Brain microvascular endothelial cell (primary cell): ENCODE measurements around the gene CIAO3.

Experiments
- DNase-seq: peaks from one replicate; pipeline ENCODE4 v3.0.0-alpha.2; 2020
- H3K27ac ChIP-seq: fragments of 250-450 bp; sonication (Bioruptor Pico); 2 replicates; pipeline ENCODE4 v1.5.1; 2020; ENCODE audit warnings: mild to moderate bottlenecking, moderate library complexity
- H3K27me3 ChIP-seq: fragments of 250-450 bp; sonication (Bioruptor Pico); replicated peaks from 2 replicates; pipeline ENCODE4 v1.5.1; 2020; ENCODE audit warnings: mild to moderate bottlenecking
- H3K36me3 ChIP-seq: fragments of 250-450 bp; sonication (Bioruptor Pico); replicated peaks from 2 replicates; pipeline ENCODE4 v1.5.1; 2020; ENCODE audit warnings: mild to moderate bottlenecking
- H3K4me3 ChIP-seq: 2 replicates; pipeline ENCODE4 v1.5.1; 2011; ENCODE audit warnings: low read depth, mild to moderate bottlenecking, control low read depth, low read length, moderate library complexity
- CTCF ChIP-seq: IDR thresholded peaks from 2 replicates; pipeline ENCODE4 v1.5.1; 2011; ENCODE audit warnings: low read depth, mild to moderate bottlenecking, moderate library complexity, low read length, control low read depth, inconsistent platforms; ENCODE audit errors: missing control alignments
- in situ Hi-C: cut with HindIII; loops from 2 replicates; pipeline ENCODE4 v1.10.0; 2017; ENCODE audit warnings: low sequenced_read_pairs, low pct_ligation_motif_present

CIAO3 gene

DNA sequence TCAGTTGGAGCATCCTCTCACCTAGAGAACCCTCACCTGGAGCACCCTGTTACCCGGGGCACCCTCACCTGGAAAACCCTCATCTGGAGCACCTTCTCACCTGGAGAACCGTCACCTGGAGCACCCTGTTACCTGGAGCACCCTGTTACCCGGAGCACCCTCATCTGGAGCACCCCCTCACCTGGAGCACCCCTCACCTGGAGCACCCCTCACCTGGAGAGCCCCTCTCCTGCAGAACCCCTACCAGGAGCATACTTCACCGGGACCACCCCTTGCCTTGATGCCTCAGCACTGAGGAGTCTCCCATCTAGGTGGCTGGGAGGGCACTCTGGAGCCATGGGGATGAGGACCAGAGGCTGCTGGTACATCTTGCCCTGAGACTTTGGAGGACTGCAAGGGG lies 31.8 kb downstream of the CIAO3 start:
- Histone ChIP-seq H3K36me3 (no peaks in the 10 kb centered on the region), H3K27ac (no peak overlapping the region), H3K4me3 (no peak overlapping the region), H3K27me3 (peaks cover 33% of the 10 kb centered on the region)
- TF ChIP-seq CTCF = no peak
- in situ Hi-C loops = loop anchor here (25.0 kb wide), 1 partner anchor 278 kb away; the partner anchor contains the start of gene SOX8
- no peak for DNase-seq

- TF ChIP-seq CTCF = no peak
- no peak overlapping the region for H3K4me3 ChIP-seq
- in situ Hi-C loops = loop anchor here (25.0 kb wide), 1 partner anchor 279 kb away; the partner anchor contains the start of gene SOX8
- H3K27ac ChIP-seq = no peak overlapping the region
- H3K27me3 ChIP-seq = peaks cover 42% of the 10 kb centered on the region
- H3K36me3 ChIP-seq = no peaks in the 10 kb centered on the region
- DNase-seq = no peak
Measured at GRCh38 chr16:708019-708418, 32.8 kb downstream of the CIAO3 start.

- H3K27me3 ChIP-seq = peaks cover 52% of the 10 kb centered on the region
- in situ Hi-C loops = loop anchor here (25.0 kb wide), 1 partner anchor 280 kb away; the partner anchor contains the start of gene SOX8
Measured at GRCh38 chr16:707062-707538, 33.7 kb downstream of the CIAO3 start.

GRCh38 chr16:706189-707061 lies 34.4 kb downstream of the CIAO3 start:
- DNase-seq = no peak
- TF ChIP-seq CTCF = no peak
- in situ Hi-C loops = loop anchor here (25.0 kb wide), 1 partner anchor 281 kb away; the partner anchor contains the start of gene SOX8
- Histone ChIP-seq H3K27ac (no peak overlapping the region), H3K36me3 (no peaks in the 10 kb centered on the region), H3K27me3 (peaks cover 58% of the 10 kb centered on the region), H3K4me3 (no peak overlapping the region)

More at GRCh38 chr16:707062-707538, 33.7 kb downstream of the CIAO3 start:
- H3K27ac ChIP-seq = no peak overlapping the region
- no peak for DNase-seq
- no peak overlapping the region for H3K4me3 ChIP-seq
- no peak for TF ChIP-seq CTCF
- no peaks in the 10 kb centered on the region for H3K36me3 ChIP-seq

DNA sequence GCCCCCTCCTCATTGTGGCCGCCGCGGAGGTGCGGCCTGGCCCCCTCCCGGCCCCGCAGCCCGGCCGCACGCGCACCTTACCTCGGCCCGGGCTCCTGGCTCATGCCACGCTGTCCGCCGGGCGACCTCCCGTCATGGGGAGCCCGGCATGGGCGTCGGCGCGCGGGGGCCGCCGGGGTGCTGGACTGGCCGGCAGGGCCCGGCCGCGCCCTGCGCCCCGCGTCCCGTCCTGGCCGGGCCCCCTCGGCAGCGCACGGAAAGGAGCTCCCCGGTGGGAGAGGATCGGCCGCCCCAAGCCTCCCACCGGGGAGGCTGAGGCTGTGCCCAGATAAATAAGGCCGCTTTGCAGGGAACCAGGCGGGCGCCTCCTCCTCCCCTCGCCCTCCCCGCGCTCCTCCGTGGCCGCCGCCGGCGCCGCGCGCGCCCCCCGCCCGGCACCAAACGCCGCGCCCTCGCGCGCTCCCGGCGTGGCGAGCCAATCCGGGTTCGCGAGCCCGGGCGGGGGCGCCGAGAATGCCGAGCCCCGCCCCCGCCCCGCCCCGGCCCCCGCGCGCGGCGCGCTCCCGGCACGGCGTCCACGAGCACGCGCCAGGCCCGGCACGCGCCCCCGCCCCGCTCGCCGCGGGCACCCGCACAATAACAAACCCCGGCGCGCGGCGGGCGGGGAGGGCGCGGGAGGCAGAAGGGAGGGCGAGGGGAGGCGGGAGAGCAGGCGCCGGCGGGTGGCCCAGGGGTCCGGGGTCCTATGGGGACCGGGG lies 35.2 kb downstream of the CIAO3 start, which contains the start of gene FBXL16:
Gene FBXL16 (minus strand): TSS at position 371 of the 758 bp plus-strand sequence. CDS start 8,396 bp downstream, outside the sequence.
- Histone ChIP-seq H3K27ac (no peak within 1 kb of the TSS), H3K27me3 (peaks cover 67% of the 10 kb centered on the region), H3K4me3 (no peak within 1 kb of the TSS), H3K36me3 (no peaks in the 10 kb centered on the region)
- DNase-seq = no peak
- no peak for TF ChIP-seq CTCF
- in situ Hi-C loops = loop anchor here (25.0 kb wide), 1 partner anchor 282 kb away; the partner anchor contains the start of gene SOX8
